OCI-LY3 (cell line): ENCODE results near the gene DUOXA1.
A peak's percentile ranks its signal among the peaks of the same experiment; 100 is the strongest.

ENCODE experiments used
- H2AFZ ChIP-seq: fragments of 200-600, 300-600 bp; shearing (Covaris generic); 2 replicates; pipeline ENCODE4 v1.6.0; 2014; ENCODE audit warnings: antibody characterized with exemption, low read depth, low read length
- H3K27ac ChIP-seq: fragments of 200-600, 300-600 bp; sonication (generic); 2 replicates; pipeline ENCODE4 v1.5.1; 2014; ENCODE audit warnings: mild to moderate bottlenecking, low read length, moderate library complexity, mixed read lengths
- H3K27me3 ChIP-seq: fragments of 200-600, 300-600 bp; sonication (generic); 2 replicates; pipeline ENCODE4 v1.6.1; 2014; ENCODE audit warnings: low read depth, low read length, mixed read lengths
- H3K36me3 ChIP-seq: fragments of 200-600, 300-600 bp; sonication (generic); replicated peaks from 2 replicates; pipeline ENCODE3; 2014; ENCODE audit warnings: low read depth, low read length, mixed read lengths
- H3K4me1 ChIP-seq: fragments of 300-600, 200-600 bp; sonication (generic); 2 replicates; pipeline ENCODE4 v1.6.1; 2014; ENCODE audit warnings: low read length, mixed read lengths
- H3K4me2 ChIP-seq: fragments of 200-600, 300-600 bp; sonication (generic); 2 replicates; pipeline ENCODE4 v1.6.1; 2014; ENCODE audit warnings: low read length, mixed read lengths
- H3K4me3 ChIP-seq: fragments of 300-600, 200-600 bp; sonication (generic); 2 replicates; pipeline ENCODE4 v1.5.1; 2014; ENCODE audit warnings: antibody characterized with exemption, mild to moderate bottlenecking, low read length, moderate library complexity
- H3K79me2 ChIP-seq: fragments of 300-600, 200-600 bp; shearing (Covaris generic); 2 replicates; pipeline ENCODE4 v1.6.1; 2014; ENCODE audit warnings: mild to moderate bottlenecking, low read length, mixed read lengths
- H3K9ac ChIP-seq: fragments of 300-600, 200-600 bp; shearing (Covaris generic); 2 replicates; pipeline ENCODE4 v1.6.0; 2014; ENCODE audit warnings: mild to moderate bottlenecking, low read length, moderate library complexity
- H3K9me3 ChIP-seq: fragments of 200-600, 300-600 bp; shearing (Covaris generic); 2 replicates; pipeline ENCODE4 v1.6.1; 2014; ENCODE audit warnings: low read length, mixed read lengths; ENCODE audit not compliant: insufficient read depth
- H4K20me1 ChIP-seq: fragments of 200-600, 300-600 bp; sonication (generic); 2 replicates; pipeline ENCODE4 v1.6.1; 2016; ENCODE audit warnings: low read length, mixed read lengths; ENCODE audit not compliant: insufficient read depth
- EZH2phosphoT487 ChIP-seq: fragments of 200-600 bp; shearing (Covaris generic); IDR thresholded peaks from 2 replicates; pipeline ENCODE4 v1.6.1; 2018; ENCODE audit warnings: antibody characterized with exemption, mixed run types, low read depth
- TF ChIP-seq, protein P1 (sequence below): fragments of 200-600, 300-600 bp; sonication (generic); IDR thresholded peaks from 2 replicates; pipeline ENCODE4 v1.5.1; 2014; ENCODE audit warnings: antibody characterized with exemption, low read length, low read depth

The DUOXA1 gene

DNA sequence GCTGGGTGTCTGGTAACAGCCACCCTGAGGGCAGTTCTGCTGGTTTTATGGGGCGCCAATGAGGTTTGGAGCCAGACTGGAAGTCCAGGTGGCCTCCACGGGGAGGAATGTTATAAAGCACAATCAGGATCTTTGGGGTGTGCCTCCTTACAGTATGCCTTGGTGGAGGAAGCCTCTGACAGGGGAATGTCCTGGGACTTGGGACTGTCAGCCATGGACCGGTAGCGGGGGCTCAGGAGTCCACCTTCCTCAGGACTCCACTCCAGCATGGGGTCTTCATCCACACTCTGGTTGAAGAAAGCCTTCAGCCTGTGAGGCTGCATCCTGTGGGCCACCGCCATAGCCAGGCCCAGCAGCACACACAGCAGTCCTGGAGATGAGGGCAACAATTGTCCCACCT is 10.7 kb downstream of the DUOXA1 start:
- Histone ChIP-seq H2AFZ (no peak overlapping the region), H3K79me2 (no peaks in the 10 kb centered on the region), H3K4me2 (no peak overlapping the region), H4K20me1 (no peaks in the 10 kb centered on the region), H3K9me3 (no peaks in the 10 kb centered on the region), H3K36me3 (no peaks in the 10 kb centered on the region), H3K27ac (no peak overlapping the region), H3K27me3 (peaks cover 11% of the 10 kb centered on the region), H3K4me3 (no peak overlapping the region), H3K9ac (no peak overlapping the region), H3K4me1 (no peaks in the 10 kb centered on the region)
- TF ChIP-seq EZH2phosphoT487: no peak
- TF ChIP-seq, protein P1, sequence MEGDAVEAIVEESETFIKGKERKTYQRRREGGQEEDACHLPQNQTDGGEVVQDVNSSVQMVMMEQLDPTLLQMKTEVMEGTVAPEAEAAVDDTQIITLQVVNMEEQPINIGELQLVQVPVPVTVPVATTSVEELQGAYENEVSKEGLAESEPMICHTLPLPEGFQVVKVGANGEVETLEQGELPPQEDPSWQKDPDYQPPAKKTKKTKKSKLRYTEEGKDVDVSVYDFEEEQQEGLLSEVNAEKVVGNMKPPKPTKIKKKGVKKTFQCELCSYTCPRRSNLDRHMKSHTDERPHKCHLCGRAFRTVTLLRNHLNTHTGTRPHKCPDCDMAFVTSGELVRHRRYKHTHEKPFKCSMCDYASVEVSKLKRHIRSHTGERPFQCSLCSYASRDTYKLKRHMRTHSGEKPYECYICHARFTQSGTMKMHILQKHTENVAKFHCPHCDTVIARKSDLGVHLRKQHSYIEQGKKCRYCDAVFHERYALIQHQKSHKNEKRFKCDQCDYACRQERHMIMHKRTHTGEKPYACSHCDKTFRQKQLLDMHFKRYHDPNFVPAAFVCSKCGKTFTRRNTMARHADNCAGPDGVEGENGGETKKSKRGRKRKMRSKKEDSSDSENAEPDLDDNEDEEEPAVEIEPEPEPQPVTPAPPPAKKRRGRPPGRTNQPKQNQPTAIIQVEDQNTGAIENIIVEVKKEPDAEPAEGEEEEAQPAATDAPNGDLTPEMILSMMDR: no peak

DNA sequence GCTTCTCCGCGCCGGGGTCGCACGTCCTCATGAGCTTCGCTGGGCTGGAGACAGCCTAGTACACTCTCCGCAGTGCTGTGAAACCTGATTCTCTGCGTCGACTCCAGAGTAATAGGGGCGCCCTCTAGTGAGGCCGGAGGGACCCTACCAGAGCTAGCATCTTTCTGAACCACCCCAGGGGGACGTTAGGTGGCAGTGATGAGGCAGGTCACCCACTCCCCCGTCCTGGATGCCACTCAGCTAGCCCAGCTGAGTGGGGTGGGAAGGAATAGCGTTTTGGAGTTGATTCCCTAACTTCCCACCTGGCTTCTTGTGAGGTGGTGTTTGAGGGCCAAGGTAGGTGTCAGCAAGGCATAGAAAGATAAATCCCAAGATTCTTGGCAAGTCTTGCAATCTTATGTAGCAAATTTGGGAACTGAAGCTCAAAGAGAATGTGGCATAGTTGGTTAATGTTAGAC is 11.5 kb downstream of the DUOXA1 start:
- H3K79me2 ChIP-seq: no peaks in the 10 kb centered on the region
- H3K36me3 ChIP-seq: no peaks in the 10 kb centered on the region
- no peak overlapping the region for H3K27ac ChIP-seq
- H3K9me3 ChIP-seq: no peaks in the 10 kb centered on the region
- TF ChIP-seq, protein P1: peak; percentile 99
- TF ChIP-seq EZH2phosphoT487: no peak
- H4K20me1 ChIP-seq: no peaks in the 10 kb centered on the region
- peak overlapping the region; percentile 23 for H3K4me3 ChIP-seq
- H3K9ac ChIP-seq: no peak overlapping the region
- no peaks in the 10 kb centered on the region for H3K4me1 ChIP-seq
- H2AFZ ChIP-seq: no peak overlapping the region
- peaks cover 4% of the 10 kb centered on the region for H3K27me3 ChIP-seq
- H3K4me2 ChIP-seq: peak overlapping the region; percentile 36

GRCh38 chr15:45117308-45118130 is 12.2 kb downstream of the DUOXA1 start:
- TF ChIP-seq, protein P1: no peak
- TF ChIP-seq EZH2phosphoT487: no peak
- Histone ChIP-seq H3K27me3 (no peaks in the 10 kb centered on the region), H3K4me2 (peak overlapping the region; percentile 36), H3K27ac (no peak overlapping the region), H3K9me3 (no peaks in the 10 kb centered on the region), H2AFZ (no peak overlapping the region), H3K9ac (no peak overlapping the region), H4K20me1 (no peaks in the 10 kb centered on the region), H3K36me3 (no peaks in the 10 kb centered on the region), H3K79me2 (no peaks in the 10 kb centered on the region), H3K4me3 (peak overlapping the region; percentile 23), H3K4me1 (no peaks in the 10 kb centered on the region)

DNA sequence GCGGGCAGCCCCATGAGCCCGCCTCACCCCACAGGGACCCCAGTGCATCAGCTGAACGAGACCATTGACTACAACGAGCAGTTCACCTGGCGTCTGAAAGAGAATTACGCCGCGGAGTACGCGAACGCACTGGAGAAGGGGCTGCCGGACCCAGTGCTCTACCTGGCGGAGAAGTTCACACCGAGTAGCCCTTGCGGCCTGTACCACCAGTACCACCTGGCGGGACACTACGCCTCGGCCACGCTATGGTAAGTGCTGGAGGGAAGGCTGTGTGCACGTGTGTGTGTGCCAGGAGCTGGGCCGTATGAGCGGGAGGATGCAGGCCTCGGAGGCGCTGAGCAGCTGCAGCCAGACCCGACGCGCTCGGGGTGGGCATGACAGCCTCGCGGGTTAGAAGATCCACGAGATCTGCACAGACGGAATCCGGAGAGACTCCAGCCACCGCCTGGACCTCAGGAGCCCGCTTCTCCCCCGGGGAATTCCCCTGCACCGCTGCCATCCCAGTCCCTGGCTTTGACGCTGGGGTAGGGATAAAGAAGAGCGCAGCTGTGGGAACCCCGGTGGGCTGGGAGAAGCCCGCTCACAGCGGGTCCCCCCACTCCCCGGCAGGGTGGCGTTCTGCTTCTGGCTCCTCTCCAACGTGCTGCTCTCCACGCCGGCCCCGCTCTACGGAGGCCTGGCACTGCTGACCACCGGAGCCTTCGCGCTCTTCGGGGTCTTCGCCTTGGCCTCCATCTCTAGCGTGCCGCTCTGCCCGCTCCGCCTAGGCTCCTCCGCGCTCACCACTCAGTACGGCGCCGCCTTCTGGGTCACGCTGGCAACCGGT is 13.0 kb downstream of the DUOXA1 start:
- no peak overlapping the region for H3K4me2 ChIP-seq
- no peaks in the 10 kb centered on the region for H3K36me3 ChIP-seq
- H3K9ac ChIP-seq: no peak overlapping the region
- H4K20me1 ChIP-seq: no peaks in the 10 kb centered on the region
- TF ChIP-seq, protein P1: no peak
- TF ChIP-seq EZH2phosphoT487: no peak
- H3K27ac ChIP-seq: no peak overlapping the region
- H2AFZ ChIP-seq: no peak overlapping the region
- no peak overlapping the region for H3K4me3 ChIP-seq
- no peaks in the 10 kb centered on the region for H3K27me3 ChIP-seq
- H3K4me1 ChIP-seq: no peaks in the 10 kb centered on the region
- no peaks in the 10 kb centered on the region for H3K9me3 ChIP-seq
- H3K79me2 ChIP-seq: no peaks in the 10 kb centered on the region
